Adrenal gland (tissue), 5 donors: ENCODE data around the gene DYDC1.

Experiments used
- CTCF ChIP-seq, 6 experiments: fragments of 450-650 bp in 4 of 6; fragments of 200-600 bp in 2 of 6; sonication (generic) in 1 of 6; IDR thresholded peaks; 1 replicate in 5 of 6; 2 replicates in 1 of 6; pipeline versions ENCODE4 v1.5.1 to v1.8.0; 2016 to 2021; ENCODE audit warnings: antibody characterized with exemption in 6 of 6, mild to moderate bottlenecking in 2 of 6, moderate library complexity in 1 of 6
- POLR2A ChIP-seq, 2 donors: fragments of 450-650 bp; IDR thresholded peaks; one replicate each; pipeline ENCODE4 v1.6.1; 2017; ENCODE audit warnings: antibody characterized with exemption in 2 of 2, mild to moderate bottlenecking in 2 of 2, moderate library complexity in 1 of 2
- donor health status: DM: no; HTN: no; CAD: no.

- TF ChIP-seq CTCF (IDR thresholded peaks at IDR 0.05) (no peak), POLR2A (IDR thresholded peaks at IDR 0.05) (no peak)
Observed at GRCh38 chr10:80356563-80356988, at the start of gene DYDC1, which contains the start of gene DYDC2.
